ENCODE measurements around the gene MAPK6. TPM values are rescaled to one million over a fixed set of nuclear protein-coding genes. Genes with fewer than 3 reads are reported as not detected.

Gene MAPK6
- total RNA-seq, 2 experiments from 2014 or later, result 21.3 to 25.5 TPM

DNA sequence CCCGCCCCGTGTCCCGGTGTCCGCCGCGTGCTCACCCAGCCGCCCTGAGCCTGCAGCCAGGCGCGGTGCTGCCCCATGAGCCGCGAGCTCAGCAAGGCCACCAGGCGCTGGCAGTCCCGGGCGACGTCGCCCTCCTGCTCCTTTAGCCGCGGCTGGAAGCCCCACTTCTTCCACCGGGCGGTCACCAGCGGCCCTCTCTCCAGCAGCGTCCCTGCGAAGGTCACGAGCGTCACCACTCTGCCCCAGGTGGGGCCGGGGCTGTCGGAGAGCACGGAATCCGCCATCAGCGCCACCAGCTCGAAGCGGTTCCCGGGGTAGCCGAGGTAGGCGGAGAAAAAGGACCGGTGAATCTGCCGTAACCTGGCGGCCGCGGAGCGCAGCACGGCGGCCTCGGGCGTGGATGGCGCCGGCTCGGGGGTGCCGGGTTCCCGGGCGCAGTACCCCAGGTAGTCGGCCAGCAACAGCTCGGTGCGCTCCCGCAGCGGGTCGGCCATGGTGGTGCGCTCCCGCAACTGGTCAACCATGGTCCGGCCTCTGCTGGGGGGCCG is 93.3 kb downstream of the MAPK6 start:
- Mint-ChIP-seq H3K27ac (no peak overlapping the region), H3K27me3 (peaks cover 45% of the 10 kb centered on the region), H3K4me3 (peak overlapping the region; percentile 74), H3K36me3 (peaks cover 2% of the 10 kb centered on the region), H3K4me1 (peaks cover 3% of the 10 kb centered on the region), H3K9me3 (no peaks in the 10 kb centered on the region)
- POLR2A ChIA-PET, result interaction anchor here (0.6 to 1.0 kb wide), 2 partner anchors 128 to 217 kb away, joined by 3 to 7 read pairs; no protein-coding TSS in a partner anchor
- ATAC-seq (ENCODE audit: low read depth) (peak; percentile 83), DNase-seq (peak; percentile 64)

DNA sequence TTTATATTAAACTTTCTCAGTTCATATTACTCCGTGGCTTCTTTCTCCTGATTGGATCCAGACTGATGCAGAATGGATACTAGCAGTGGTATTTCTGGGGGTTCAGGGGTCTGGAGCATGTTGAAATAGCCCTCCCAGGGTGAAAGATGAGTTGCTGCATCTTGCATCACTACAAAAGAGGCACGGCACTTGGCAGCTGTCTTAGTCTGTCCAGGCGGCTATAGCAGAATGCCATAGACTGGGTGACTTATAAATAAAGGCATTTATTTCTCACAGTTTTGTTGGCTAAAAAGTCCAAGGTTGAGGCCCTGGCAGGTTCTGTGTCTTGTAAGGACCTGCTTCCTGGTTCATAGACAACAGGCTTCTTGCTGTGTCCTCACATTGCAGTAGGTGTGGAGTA is 94.2 kb downstream of the MAPK6 start:
- H3K4me1 Mint-ChIP-seq, result peaks cover 3% of the 10 kb centered on the region
- ATAC-seq (ENCODE audit: low read depth), result no peak
- peak overlapping the region; percentile 39 for H3K4me3 Mint-ChIP-seq
- H3K36me3 Mint-ChIP-seq, result peaks cover 2% of the 10 kb centered on the region
- H3K27ac Mint-ChIP-seq, result no peak overlapping the region
- no peaks in the 10 kb centered on the region for H3K9me3 Mint-ChIP-seq
- H3K27me3 Mint-ChIP-seq, result peaks cover 43% of the 10 kb centered on the region
- POLR2A ChIA-PET, result no interaction called here
- DNase-seq, result no peak

DNA sequence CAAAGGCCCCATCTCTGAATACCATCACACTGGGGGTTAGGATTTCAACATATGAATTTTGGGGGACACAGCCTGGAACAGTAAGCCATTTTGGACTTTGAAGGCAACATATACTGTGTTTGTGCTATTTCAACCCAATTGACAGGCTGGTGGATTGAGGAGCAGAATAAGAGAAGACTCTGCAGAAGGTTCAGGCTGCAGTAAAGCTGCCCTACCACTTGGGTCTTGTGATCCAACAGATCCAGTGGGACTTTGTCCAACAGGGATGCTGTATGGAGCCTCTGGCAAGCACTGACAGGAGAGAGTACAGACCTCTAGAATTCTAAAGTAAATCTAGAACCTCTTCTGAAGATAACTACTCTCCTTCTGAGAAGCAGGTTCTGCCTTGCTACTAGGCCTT is 94.7 kb downstream of the MAPK6 start:
- Mint-ChIP-seq H3K9me3 (no peaks in the 10 kb centered on the region), H3K27me3 (peaks cover 41% of the 10 kb centered on the region), H3K27ac (no peak overlapping the region), H3K4me1 (peaks cover 3% of the 10 kb centered on the region), H3K36me3 (peaks cover 2% of the 10 kb centered on the region), H3K4me3 (no peak overlapping the region)
- POLR2A ChIA-PET, result no interaction called here
- ATAC-seq (ENCODE audit: low read depth), result no peak
- no peak for DNase-seq

DNA sequence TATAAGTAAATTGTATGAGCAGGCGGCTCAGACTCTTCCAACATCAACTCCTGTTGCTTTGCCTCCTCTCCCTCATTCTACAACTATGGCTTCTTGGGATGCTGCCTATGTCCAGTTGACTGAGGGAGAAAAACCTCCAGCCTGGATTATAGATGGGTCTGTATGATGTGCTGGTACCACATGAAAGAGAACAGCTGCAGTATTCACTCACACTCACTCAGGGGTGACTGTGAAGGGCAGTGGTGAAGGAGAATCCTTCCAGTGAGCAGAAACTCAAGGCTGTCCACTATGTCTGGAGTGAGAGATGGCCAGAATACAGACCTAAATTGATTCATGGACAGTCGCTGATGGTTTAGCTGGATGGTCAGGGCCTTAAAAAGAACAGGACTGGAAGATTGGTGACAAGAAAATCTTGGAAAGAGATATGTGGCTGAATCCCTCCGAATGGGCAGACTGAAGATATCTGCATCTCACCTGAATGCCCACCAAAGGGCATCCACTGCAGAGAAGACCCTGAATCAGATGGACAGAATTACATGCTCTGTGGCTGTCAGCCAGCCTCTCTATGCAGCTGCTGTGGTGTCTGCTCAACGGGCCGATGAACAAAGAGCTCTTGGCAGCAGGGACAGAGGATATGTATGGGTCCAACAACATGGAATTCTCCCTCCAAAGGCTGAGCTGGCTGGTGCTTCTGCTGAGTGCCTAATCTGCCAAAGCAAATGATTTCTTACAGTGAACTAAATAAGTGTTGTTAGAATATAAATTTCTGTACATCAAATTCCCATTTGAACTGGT is 95.4 kb downstream of the MAPK6 start:
- peaks cover 34% of the 10 kb centered on the region for H3K27me3 Mint-ChIP-seq
- peaks cover 3% of the 10 kb centered on the region for H3K4me1 Mint-ChIP-seq
- peaks cover 2% of the 10 kb centered on the region for H3K36me3 Mint-ChIP-seq
- ATAC-seq (ENCODE audit: low read depth), result no peak
- POLR2A ChIA-PET, result no interaction called here
- DNase-seq, result no peak
- no peaks in the 10 kb centered on the region for H3K9me3 Mint-ChIP-seq
- no peak overlapping the region for H3K27ac Mint-ChIP-seq
- no peak overlapping the region for H3K4me3 Mint-ChIP-seq

DNA sequence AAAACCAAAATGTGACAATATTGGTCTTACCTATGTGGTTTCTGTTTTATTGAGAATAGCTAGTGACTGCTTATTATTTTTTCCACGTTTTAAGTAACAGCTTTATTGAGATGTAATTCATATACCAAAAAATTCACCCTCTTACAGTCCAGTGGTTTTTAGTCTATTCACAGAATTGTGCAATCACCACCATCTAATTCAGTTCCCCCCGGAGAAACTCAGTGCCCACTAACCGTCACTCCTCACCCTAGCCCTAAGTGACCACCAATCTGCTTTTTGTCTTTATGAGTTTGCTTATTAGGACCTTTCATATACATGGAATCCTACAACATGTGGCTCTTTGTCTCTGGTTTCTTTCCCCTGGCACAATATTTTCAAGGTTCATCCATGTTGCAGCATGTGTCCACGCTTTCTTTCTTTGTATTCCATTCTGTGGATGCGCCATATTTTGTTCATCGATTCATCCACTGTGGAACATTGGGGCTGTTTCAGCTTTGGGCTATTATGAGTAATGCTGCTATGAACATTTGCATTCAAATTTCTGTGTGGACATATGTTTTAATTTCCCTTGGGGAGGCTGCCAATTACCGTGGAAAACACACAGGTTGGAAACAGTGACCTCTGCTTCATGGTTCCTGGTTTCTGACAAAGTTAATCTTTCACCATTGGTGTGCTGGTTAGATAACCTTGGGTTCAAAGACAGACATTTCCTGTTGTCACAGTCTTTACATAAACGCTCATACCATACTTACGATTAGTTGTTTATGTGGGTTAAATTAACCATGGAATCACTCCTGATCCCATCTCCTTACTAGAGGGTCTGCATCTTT is 96.8 kb downstream of the MAPK6 start:
- peaks cover 20% of the 10 kb centered on the region for H3K27me3 Mint-ChIP-seq
- POLR2A ChIA-PET, result no interaction called here
- H3K4me1 Mint-ChIP-seq, result peaks cover 3% of the 10 kb centered on the region
- ATAC-seq (ENCODE audit: low read depth), result no peak
- no peak for DNase-seq
- peaks cover 2% of the 10 kb centered on the region for H3K36me3 Mint-ChIP-seq
- H3K9me3 Mint-ChIP-seq, result no peaks in the 10 kb centered on the region
- H3K27ac Mint-ChIP-seq, result no peak overlapping the region
- H3K4me3 Mint-ChIP-seq, result no peak overlapping the region

Other genes starting within 250 kb of the MAPK6 start
- gene TMOD3, start 189.6 kb upstream of the MAPK6 start, total RNA-seq, result 10 to 100 TPM; 68.0 to 70.3 TPM
- 10 to 100 TPM; 26.5 to 28.3 TPM for gene LEO1, start 47.4 kb upstream of the MAPK6 start, total RNA-seq
- under 1 TPM; 0.28 to 0.37 TPM for gene BCL2L10, start 93.6 kb downstream of the MAPK6 start, total RNA-seq
- gene GNB5, start 172.2 kb downstream of the MAPK6 start, total RNA-seq, result 10 to 100 TPM; 36.1 to 40.5 TPM

All from activated naive CD8-positive, alpha-beta T cell treated with anti-CD3 and anti-CD28 coated beads, Interleukin-2, amount 10 ng/mL, durations not matched to agents 7 days and 5 days (primary cell).